ENCODE data around the gene FABP1.

Gene FABP1

GRCh38 chr2:88077080-88077479 is 50.8 kb downstream of the FABP1 start:
- DNase-seq: no peak

DNA sequence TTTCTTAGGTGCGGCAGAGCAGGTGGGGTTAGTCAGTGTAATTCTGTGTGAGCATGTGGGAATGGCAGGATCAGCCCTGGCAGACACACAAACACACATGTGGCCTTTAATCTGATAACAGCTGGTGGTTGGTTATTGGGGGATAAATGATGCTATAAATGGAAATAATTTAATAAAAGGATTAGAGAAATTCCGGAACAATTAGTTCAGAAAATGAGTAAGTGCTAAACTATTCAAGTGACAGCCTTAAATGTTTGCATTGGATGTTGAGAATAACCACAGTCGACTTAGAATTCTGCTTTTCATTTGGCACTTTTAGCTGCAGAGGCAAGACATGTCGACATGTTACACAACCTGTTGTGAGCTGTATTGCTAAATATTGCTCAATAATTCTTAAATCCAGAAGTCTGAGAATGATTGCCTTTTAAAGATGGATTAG is 53.0 kb downstream of the FABP1 start:
- peak; percentile 43 to 48 for DNase-seq

GRCh38 chr2:88074150-88074549 is 53.7 kb downstream of the FABP1 start:
- DNase-seq: no peak

Measured in inflammatory macrophage treated with lipopolysaccharide for 1 hour (primary cell).